ENCODE measurements around the gene CLECL1.

CLECL1 gene

GRCh38 chr12:9732921-9733461 lies at the start of gene CLECL1:
CLECL1 (minus strand) TSS chr12:9733097.
- peak; percentile 66 for DNase-seq

GRCh38 chr12:9781360-9781759 lies 48.5 kb upstream of the CLECL1 start:
- no peak for DNase-seq

GRCh38 chr12:9779209-9779608 lies 46.3 kb upstream of the CLECL1 start:
- no peak for DNase-seq

DNA sequence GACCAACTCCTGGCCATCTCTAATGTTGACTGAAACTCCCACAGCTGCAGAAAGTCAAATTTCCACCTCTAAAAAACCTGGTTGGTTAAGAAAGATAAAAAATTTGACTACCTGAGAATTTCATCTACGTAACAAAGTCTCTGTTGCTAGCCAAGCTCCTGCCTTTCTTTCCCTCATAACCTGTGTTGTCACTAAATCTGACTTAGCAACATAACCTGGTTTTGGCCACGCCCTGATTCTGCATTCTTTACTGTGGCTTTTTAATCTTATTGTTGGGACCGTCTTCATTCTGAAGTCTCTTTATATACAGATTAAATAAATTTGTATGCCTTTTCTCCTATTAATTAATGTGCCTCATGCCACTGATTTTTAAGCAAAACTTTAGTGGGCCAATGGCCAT lies 43.9 kb upstream of the CLECL1 start:
- no peak for DNase-seq

DNA sequence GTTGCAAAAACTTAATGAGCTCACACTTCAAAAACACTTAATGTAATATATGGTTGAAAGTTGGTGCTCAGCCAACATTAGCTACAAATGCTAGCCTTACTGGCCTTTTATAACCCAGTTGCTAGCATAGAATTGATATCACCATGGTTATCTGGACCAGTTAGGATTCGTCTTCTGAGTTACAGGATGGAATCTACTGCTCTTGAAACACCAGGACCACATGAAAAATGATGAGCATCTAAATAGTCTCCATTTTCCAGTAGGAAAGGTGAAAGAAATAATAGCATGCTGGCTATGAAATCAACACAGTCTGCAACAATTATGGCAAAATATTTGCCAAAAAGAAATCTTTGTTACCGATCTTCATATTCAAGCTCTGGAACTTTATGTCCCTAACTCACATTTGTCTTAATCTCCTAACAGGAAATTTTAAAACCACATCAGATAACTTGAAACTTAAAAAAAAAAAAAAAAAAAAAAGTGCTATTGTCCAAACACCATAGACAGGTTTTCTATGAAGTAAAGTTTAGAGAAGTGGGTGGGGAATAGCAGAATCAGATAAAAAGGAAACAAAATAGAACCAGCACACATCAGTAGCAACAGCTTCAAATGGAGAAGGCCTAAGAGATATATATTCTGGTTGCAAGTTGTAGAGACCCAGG lies 40.5 kb upstream of the CLECL1 start:
- no peak for DNase-seq

DNA sequence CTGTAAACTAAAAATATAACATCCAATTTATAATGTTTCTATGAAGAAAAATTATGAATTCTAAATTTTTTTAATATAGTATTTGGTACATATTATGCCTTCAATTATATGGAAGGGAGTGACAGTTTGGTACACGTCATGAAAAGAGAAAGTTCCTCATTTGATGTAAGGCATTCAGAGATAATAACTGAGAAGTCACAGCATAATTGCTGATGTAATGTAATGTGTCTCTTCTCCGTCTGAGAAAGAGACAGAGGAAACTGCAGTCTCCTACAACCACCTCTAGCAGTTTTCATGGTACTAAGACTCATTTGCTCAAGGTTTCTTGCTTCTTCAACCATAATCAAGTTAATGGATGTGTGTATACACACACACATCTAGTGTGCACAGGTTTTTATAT lies 30.1 kb upstream of the CLECL1 start:
- no peak for DNase-seq

DNA sequence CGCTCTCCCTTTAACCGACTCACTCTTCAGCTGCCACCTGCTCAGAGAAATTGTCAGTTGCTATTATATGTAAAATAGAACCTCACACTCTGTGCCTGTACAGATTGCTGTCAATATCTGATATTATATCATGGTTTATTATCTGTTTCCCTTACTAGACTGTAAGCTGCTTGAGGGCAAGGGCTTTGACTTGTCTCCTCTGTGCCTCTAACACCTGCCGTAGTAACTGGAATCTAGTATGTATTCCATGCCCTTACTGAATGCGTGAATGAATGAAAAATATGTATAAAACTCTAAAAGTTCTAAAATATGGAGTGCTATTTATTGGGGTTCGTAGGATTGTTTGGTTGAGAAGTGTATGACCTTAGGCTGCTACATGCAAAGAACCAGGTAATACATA lies 29.5 kb upstream of the CLECL1 start:
- DNase-seq = no peak

DNA sequence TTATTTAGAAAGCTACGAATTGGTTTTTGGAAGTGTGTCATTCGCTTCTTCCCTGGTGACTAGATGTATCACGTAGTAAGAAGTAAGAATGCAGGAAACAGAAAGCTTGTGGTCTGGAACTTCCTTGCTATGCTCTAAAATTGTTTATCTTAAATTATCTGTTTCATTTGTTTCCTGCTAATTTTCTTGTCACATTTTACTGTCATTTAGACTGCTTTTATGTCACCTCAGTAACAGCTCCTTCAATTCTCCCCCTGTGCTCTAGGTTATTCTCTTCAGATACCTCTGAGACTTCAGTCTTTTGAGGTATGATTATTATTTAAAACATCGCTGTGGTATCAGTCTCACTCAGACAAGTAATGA lies 28.5 kb upstream of the CLECL1 start:
- peak; percentile 61 for DNase-seq

GRCh38 chr12:9760699-9761418 lies 28.0 kb upstream of the CLECL1 start, which contains the start of gene CD69:
CD69 (minus strand) TSS chr12:9760901; CDS start chr12:9760820, 81 bp downstream.
- peak; percentile 90 for DNase-seq

DNA sequence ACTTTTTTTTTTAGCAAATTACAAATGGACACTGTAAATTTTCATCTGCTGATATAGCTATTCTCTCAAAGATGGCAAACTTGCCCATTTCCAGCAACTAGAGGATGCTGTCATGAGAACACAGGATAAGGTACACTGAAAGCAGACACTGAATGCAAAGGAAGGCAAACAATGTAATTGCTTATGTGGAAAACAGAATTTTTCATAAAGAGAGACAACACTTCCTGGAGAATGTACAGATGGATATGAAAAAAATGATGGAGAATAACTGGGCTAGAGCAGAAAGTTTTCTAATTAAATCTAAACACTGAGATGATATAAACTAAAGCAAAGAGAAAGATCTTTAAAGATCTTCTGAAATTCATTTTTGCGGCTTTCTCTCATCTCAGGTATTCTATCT lies 27.2 kb upstream of the CLECL1 start:
- DNase-seq = no peak

DNA sequence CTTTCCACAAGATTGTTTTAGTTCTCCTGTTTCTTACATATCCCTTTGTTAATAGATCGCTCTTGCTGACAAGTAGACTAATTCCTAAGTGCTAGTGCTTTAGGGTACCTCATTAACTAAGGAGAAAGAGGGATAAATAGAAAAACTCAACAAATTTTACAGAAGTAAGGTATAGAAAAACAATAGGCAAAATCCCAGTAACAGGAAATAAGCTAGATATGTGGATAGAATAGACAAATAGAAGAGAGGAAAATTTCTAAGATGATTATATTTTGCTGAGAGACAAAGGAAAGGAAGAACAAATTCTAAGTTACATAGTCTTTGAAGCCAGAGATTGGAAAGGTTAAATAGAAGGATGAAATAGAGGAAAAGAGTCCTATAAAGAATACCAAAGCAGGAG lies 26.8 kb upstream of the CLECL1 start:
- no peak for DNase-seq

- no peak for DNase-seq
These were observed 25.2 kb upstream of the CLECL1 start for GRCh38 chr12:9758119-9758518.

DNA sequence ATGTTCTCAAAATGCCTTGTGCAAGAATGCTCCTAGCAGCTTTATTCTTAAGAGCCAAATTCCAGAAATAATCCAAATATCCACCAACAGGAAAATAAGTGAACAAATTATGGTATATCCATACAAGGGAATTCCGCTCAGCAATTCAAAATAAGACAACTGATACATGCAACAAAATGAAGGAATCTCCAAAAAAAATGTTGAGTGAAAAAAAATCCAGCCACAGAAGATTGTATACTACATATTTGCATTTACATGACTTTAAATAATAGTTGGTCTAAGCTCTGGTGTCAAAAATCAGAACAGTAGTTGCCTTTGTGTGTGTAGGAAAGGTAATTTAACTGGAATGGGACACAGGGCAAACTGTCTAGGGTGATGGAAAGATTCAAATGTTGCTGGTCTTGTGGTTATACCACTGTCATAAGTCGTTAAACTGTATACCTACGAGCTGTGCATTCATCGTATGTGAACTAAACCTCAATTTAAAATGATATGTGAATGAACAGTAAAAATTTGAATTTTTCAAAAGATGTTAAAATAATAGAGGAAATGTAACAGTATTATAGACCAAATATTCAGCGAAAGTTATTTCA lies 24.6 kb upstream of the CLECL1 start:
- peak; percentile 47 for DNase-seq

DNA sequence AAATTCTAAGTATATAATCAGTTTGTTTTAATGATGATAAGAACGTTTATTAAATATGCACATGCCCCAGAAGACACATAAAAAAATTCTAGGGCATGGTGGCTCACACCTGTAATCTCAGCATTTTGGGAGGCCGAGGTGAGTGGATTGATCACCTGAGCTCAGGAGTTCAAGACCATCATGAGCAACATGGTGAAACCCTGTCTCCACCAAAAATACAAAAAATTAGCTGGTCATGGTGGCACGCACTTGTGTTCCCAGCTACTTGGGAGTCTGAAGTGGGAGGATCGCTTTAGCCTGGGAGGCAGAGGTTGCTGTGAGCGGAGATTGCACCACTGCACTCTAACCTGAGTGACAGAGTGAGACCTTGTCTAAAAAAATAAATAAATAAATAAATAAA lies 23.8 kb upstream of the CLECL1 start:
- DNase-seq = no peak

DNA sequence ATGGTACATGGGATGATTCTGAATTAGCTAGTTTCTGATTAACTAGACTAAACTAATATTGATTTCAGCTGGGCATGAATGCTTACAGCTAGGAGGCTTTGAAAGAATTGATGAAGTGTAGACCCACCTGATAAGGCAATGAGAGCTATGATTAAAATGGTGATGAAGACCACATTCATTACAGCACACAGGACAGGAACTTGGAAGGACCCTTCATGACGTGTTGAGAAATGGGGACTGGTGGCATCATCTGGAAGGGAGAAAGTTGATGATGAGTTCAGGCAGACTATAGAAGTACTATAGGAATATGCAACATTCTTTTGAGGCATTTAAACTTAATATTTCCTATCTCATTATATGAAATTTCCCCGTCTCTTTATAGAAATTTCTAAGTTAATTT lies 23.3 kb upstream of the CLECL1 start:
- no peak for DNase-seq

DNA sequence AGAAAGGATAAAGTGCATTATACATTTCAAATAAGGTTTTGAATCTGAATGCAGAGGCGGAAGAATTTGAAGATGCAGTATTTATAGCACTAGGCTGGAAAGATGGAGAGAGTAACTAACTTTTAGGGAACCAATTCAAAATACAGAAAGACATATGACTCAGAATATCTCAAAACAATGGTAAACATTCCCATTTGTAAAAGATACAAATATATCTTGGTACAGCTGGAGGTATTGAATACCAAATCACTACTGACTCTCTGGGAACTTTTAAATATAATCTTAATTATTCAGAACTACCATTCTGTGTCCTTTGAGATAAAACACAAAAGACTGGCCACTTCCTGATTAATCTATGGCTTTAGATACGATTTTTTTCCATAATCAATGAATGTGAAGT lies 22.7 kb upstream of the CLECL1 start:
- no peak for DNase-seq

GRCh38 chr12:9755035-9755434 lies 22.1 kb upstream of the CLECL1 start:
- DNase-seq = no peak

- DNase-seq = no peak
These were observed 21.4 kb upstream of the CLECL1 start for GRCh38 chr12:9754099-9754927.

- no peak for DNase-seq
These were observed 20.6 kb upstream of the CLECL1 start for GRCh38 chr12:9753498-9753897.

DNA sequence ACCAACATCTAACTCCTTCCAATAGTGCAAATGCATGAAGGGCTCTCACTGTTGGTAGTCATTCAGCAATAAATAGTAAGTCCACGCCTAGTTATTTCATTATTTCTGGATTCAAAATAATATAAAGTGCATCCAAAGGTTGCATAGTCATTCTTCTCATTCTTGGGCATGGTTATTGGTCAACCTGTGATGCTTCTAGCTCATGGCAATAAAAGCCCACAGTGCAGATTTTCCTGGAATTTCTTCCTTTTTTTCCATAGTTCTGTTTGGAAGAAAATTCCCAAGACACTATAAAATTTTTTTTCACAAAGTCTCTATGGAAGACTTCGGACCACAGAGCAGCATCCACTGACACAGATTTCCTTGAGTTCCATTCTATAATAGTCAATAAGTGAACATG lies 20.2 kb upstream of the CLECL1 start:
- DNase-seq = no peak

- no peak for DNase-seq
These were observed 19.4 kb upstream of the CLECL1 start for GRCh38 chr12:9752145-9752933.
